ENCODE data around the gene LHB. TPM values are rescaled to one million over a fixed set of nuclear protein-coding genes. Genes with fewer than 3 reads are reported as not detected.

The LHB gene
- total RNA-seq, 4 donors from 2014 or later: 1.9 TPM; not detected in 3

DNA sequence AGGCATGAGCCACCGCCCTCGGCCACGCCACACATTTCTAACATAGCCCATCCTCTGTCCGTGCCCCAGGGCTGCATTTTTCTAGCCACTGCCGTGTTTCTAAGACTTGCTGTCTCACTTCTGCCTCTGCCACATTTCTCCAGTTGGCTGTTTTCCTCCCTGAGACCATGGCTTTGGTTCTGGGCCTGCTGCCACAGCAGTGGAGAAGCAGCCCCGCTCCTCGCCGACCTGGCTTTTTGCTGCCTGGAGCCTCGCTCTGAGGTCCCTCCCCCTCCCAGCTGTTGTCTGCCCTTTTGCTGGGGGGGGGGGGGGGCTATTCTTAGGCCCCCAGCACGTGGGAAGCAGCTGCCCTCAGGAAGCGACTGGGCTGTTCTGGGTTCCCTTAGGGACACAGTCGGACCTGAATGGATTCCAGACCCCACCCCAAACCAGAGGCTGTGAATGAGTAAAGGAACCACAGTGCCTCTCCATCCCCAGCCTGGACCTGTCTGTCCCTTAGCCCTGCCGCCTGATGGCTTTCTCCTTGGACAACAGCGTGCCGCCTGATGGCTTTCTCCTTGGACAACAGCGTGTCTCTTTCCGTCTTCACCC is 27.1 kb downstream of the LHB start:
- peaks cover 50 to 52% of the 10 kb centered on the region in 2 donors for H3K4me1 ChIP-seq
- H3K4me3 ChIP-seq: peak overlapping the region; percentile 75 to 99 (median 84)
- intact Hi-C loops (cut with DNase I; ENCODE audit: low total_unique reads): loop anchor here (5.0 to 10.0 kb wide), 4 partner anchors 83 to 825 kb away; partner anchors contain the start of genes EMP3, FUZ, KCNA7 and MED25
- no peaks in the 10 kb centered on the region for H3K27me3 ChIP-seq
- peak overlapping the region; percentile 93 to 100 (median 99) for H3K27ac ChIP-seq
- DNase-seq: peak; percentile 91 to 96
- peak; percentile 78 to 93 for TF ChIP-seq POLR2A (IDR thresholded peaks at IDR 0.05)
- TF ChIP-seq, protein P1, sequence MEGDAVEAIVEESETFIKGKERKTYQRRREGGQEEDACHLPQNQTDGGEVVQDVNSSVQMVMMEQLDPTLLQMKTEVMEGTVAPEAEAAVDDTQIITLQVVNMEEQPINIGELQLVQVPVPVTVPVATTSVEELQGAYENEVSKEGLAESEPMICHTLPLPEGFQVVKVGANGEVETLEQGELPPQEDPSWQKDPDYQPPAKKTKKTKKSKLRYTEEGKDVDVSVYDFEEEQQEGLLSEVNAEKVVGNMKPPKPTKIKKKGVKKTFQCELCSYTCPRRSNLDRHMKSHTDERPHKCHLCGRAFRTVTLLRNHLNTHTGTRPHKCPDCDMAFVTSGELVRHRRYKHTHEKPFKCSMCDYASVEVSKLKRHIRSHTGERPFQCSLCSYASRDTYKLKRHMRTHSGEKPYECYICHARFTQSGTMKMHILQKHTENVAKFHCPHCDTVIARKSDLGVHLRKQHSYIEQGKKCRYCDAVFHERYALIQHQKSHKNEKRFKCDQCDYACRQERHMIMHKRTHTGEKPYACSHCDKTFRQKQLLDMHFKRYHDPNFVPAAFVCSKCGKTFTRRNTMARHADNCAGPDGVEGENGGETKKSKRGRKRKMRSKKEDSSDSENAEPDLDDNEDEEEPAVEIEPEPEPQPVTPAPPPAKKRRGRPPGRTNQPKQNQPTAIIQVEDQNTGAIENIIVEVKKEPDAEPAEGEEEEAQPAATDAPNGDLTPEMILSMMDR (IDR thresholded peaks at IDR 0.05 in 4 of 5, conservative IDR thresholded peaks at IDR 0.05 in 1 of 5): no peak
- peaks cover 0 to 42% of the 10 kb centered on the region in 2 donors for H3K36me3 ChIP-seq
- in situ Hi-C loops (cut with MboI; ENCODE audit: low sequenced_read_pairs in 4 of 4): no loop called here
- no peaks in the 10 kb centered on the region for H3K9me3 ChIP-seq
- peak; percentile 57 to 62 for ATAC-seq

- Histone ChIP-seq H3K36me3 (peaks cover 0 to 51% of the 10 kb centered on the region in 2 donors), H3K27ac (peak overlapping the region; percentile 93 to 100 (median 99)), H3K9me3 (no peaks in the 10 kb centered on the region), H3K27me3 (no peaks in the 10 kb centered on the region), H3K4me1 (peaks cover 41 to 45% of the 10 kb centered on the region in 2 donors), H3K4me3 (no peak overlapping the region)
- TF ChIP-seq POLR2A (IDR thresholded peaks at IDR 0.05): no peak
- TF ChIP-seq, protein P1 (IDR thresholded peaks at IDR 0.05 in 4 of 5, conservative IDR thresholded peaks at IDR 0.05 in 1 of 5): no peak
- DNase-seq: no peak
- intact Hi-C loops (cut with DNase I; ENCODE audit: low total_unique reads) (no loop called here), in situ Hi-C loops (cut with MboI; ENCODE audit: low sequenced_read_pairs in 4 of 4) (no loop called here)
- no peak for ATAC-seq
These were observed 28.0 kb downstream of the LHB start for GRCh38 chr19:48988860-48989259.

DNA sequence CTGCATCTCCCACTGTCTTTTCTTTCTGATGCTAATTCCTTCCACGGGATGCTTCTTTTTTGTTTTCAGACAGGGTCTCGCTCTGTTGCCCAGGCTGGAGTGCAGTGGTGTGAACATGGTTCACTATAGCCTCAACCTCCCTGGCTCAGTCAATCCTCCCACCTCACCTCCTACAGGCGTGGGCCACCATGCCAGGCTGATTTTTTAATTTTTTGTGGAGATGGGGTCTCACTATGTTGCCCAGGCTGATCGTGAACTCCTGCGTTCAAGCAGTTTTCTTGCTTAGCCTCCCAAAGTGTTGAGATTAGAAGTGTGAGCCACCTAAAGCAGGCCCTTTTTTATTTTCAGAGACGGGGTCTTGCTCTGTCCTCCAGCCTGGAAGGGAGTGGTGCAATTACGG is 28.6 kb downstream of the LHB start:
- TF ChIP-seq POLR2A (IDR thresholded peaks at IDR 0.05): no peak
- TF ChIP-seq, protein P1 (IDR thresholded peaks at IDR 0.05 in 4 of 5, conservative IDR thresholded peaks at IDR 0.05 in 1 of 5): no peak
- peak overlapping the region; percentile 93 to 100 (median 99) for H3K27ac ChIP-seq

DNA sequence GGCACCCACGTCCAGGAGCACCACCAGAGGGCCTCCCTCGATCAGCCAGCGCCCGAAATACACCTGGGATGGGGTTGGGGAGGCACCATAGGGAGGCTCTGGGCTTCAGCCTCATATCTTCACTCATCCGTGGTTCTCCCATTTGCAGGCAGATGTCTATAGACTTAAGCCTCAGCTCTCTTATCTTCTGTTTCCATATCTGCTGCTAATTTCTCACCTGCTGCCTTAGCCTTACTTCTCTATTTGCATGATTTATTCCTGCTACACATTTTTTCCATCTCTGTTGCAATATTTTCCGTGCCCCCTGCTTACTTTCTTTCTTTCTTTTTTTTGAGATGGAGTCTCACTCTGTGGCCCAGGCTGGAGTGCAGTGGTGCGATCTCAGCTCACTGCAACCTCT is 29.6 kb downstream of the LHB start:
- H3K27ac ChIP-seq: peak overlapping the region; percentile 93 to 100 (median 99)
- in situ Hi-C loops (cut with MboI; ENCODE audit: low sequenced_read_pairs in 4 of 4): no loop called here
- intact Hi-C loops (cut with DNase I; ENCODE audit: low total_unique reads): no loop called here
- TF ChIP-seq POLR2A (IDR thresholded peaks at IDR 0.05): no peak
- TF ChIP-seq, protein P1 (IDR thresholded peaks at IDR 0.05 in 4 of 5, conservative IDR thresholded peaks at IDR 0.05 in 1 of 5): no peak
- peaks cover 0 to 67% of the 10 kb centered on the region in 2 donors for H3K36me3 ChIP-seq
- peaks cover 50% of the 10 kb centered on the region in 2 donors for H3K4me1 ChIP-seq
- H3K27me3 ChIP-seq: no peaks in the 10 kb centered on the region
- no peak for ATAC-seq
- H3K9me3 ChIP-seq: no peaks in the 10 kb centered on the region
- DNase-seq: no peak
- no peak overlapping the region for H3K4me3 ChIP-seq

More for the DNA sequence above, 28.6 kb downstream of the LHB start:
- in situ Hi-C loops (cut with MboI; ENCODE audit: low sequenced_read_pairs in 4 of 4) (no loop called here), intact Hi-C loops (cut with DNase I; ENCODE audit: low total_unique reads) (no loop called here)
- Histone ChIP-seq H3K4me3 (no peak overlapping the region), H3K36me3 (peaks cover 0 to 57% of the 10 kb centered on the region in 2 donors), H3K27me3 (no peaks in the 10 kb centered on the region), H3K4me1 (peaks cover 47 to 50% of the 10 kb centered on the region in 2 donors), H3K9me3 (no peaks in the 10 kb centered on the region)
- DNase-seq: no peak
- ATAC-seq: no peak
